NCI-H1417 treated with DMSO at 0.1 percent for 48 hours (cell line): Measurements from ENCODE around the gene ST8SIA2.

Experiments
- DNase-seq: peaks from one replicate; lab custom pipeline; 2025; lab: John Stamatoyannopoulos, UW

ST8SIA2 gene

GRCh38 chr15:92399271-92399950 is 5.7 kb downstream of the ST8SIA2 start:
- no peak for DNase-seq

GRCh38 chr15:92400573-92400972 is 6.9 kb downstream of the ST8SIA2 start:
- no peak for DNase-seq

GRCh38 chr15:92400980-92401787 is 7.5 kb downstream of the ST8SIA2 start:
- no peak for DNase-seq

GRCh38 chr15:92402751-92403150 is 9.1 kb downstream of the ST8SIA2 start:
- no peak for DNase-seq

- DNase-seq, result no peak
Measured at GRCh38 chr15:92405942-92406341, 12.3 kb downstream of the ST8SIA2 start.

GRCh38 chr15:92407321-92407720 is 13.6 kb downstream of the ST8SIA2 start:
- no peak for DNase-seq

GRCh38 chr15:92407916-92408315 is 14.2 kb downstream of the ST8SIA2 start:
- DNase-seq, result no peak

- no peak for DNase-seq
Measured at GRCh38 chr15:92409006-92409405, 15.3 kb downstream of the ST8SIA2 start.

GRCh38 chr15:92409521-92409920 is 15.8 kb downstream of the ST8SIA2 start:
- DNase-seq, result no peak

- DNase-seq, result no peak
Measured at GRCh38 chr15:92410537-92410936, 16.9 kb downstream of the ST8SIA2 start.

- no peak for DNase-seq
Measured at GRCh38 chr15:92411256-92411655, 17.6 kb downstream of the ST8SIA2 start.

- DNase-seq, result no peak
Measured at GRCh38 chr15:92413510-92413909, 19.8 kb downstream of the ST8SIA2 start.

- no peak for DNase-seq
Measured at GRCh38 chr15:92415639-92416297, 22.1 kb downstream of the ST8SIA2 start.

- DNase-seq, result no peak
Measured at GRCh38 chr15:92416557-92416956, 22.9 kb downstream of the ST8SIA2 start.

GRCh38 chr15:92417716-92418115 is 24.0 kb downstream of the ST8SIA2 start:
- DNase-seq, result no peak

- no peak for DNase-seq
Measured at GRCh38 chr15:92418864-92419263, 25.2 kb downstream of the ST8SIA2 start.

GRCh38 chr15:92421976-92422375 is 28.3 kb downstream of the ST8SIA2 start:
- no peak for DNase-seq

GRCh38 chr15:92425578-92426225 is 32.0 kb downstream of the ST8SIA2 start:
- no peak for DNase-seq

GRCh38 chr15:92429378-92430068 is 35.8 kb downstream of the ST8SIA2 start:
- no peak for DNase-seq

GRCh38 chr15:92430069-92430440 is 36.4 kb downstream of the ST8SIA2 start:
- DNase-seq, result no peak

GRCh38 chr15:92435145-92435544 is 41.5 kb downstream of the ST8SIA2 start:
- no peak for DNase-seq

- no peak for DNase-seq
Measured at GRCh38 chr15:92438471-92438870, 44.8 kb downstream of the ST8SIA2 start.
